ENCODE results near the gene CHKB.
"Not testable (repeated sequence)": the region's sequence is repeated elsewhere in the genome, so short reads cannot be mapped to it uniquely, and the experiment has no call there.

The CHKB gene

DNA sequence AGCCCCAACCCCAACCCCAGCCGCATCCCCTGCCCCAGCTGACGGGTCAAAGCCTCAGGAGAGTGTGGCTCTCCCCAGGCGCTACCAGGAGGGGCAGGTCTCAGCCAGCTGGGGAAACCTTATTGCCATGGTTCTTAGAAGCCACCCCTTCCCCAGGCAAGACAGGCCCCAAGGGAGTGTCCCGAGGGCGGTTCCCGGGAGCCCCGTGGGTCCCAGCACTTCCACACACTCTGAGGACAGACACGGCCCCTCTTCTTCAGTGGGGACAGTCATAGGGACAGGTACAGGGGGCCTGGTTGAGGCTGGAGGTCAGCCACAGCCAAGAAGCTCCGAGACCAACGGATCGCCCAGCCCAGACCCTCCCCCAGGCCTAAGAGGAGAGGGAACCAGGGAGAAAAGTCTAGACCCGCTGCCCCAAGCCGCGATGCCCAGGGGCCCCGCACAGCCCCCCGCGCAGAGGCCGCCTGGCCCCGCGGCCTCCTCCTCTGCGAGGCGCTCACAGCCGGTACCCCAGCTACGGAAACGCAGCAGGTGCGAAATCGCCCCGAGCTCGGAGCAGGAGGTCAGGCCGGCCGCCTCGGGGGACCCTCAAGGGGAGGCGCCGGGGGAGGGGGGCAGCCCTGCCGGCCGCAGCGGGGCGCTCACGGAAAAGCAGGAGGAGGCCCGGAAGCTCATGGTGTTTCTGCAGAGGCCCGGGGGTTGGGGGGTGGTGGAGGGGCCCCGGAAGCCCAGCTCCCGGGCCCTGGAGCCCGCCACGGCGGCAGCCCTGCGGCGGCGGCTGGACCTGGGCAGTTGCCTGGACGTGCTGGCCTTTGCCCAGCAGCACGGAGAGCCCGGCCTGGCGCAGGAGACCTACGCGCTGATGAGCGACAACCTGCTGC, 34.4 kb downstream of the CHKB start:
- DNase-seq (ENCODE audit: low spot score), result no peak

DNA sequence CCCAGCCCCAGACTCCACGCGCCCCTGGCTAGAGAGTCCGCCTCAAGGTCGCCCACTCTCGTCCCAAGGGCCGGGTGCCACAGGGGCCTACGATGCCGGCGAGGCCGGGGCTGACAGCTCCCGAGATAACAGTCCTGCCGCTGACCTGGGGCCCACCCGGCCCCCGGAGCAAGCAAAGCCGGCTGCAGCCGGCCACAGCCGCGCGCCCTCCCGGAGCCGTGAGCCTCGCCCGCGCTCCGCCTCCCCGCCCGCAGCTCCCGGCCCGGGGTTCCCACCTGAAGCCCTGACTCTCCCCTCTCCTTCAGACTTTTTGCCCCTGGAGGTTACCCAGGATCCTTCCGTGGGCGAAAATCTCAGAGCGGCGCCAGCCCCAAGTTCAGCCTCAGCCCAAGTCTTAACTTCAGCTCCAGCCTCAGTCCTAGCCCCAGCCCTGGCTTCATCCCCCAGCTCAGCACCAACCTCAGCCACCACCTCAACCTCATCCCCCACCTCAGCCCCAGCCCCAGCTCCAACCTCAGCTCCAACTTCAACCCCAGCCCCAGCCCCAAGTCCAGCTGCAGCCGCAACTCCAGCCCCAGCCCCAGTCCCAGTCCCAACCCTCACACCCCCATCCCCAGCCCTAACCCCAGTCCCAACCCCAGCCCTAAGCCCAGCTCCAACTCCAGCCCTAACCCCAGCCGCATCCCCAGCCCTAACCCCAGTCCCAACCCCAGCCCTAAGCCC, 35.2 kb downstream of the CHKB start:
- no peak for DNase-seq (ENCODE audit: low spot score)

DNA sequence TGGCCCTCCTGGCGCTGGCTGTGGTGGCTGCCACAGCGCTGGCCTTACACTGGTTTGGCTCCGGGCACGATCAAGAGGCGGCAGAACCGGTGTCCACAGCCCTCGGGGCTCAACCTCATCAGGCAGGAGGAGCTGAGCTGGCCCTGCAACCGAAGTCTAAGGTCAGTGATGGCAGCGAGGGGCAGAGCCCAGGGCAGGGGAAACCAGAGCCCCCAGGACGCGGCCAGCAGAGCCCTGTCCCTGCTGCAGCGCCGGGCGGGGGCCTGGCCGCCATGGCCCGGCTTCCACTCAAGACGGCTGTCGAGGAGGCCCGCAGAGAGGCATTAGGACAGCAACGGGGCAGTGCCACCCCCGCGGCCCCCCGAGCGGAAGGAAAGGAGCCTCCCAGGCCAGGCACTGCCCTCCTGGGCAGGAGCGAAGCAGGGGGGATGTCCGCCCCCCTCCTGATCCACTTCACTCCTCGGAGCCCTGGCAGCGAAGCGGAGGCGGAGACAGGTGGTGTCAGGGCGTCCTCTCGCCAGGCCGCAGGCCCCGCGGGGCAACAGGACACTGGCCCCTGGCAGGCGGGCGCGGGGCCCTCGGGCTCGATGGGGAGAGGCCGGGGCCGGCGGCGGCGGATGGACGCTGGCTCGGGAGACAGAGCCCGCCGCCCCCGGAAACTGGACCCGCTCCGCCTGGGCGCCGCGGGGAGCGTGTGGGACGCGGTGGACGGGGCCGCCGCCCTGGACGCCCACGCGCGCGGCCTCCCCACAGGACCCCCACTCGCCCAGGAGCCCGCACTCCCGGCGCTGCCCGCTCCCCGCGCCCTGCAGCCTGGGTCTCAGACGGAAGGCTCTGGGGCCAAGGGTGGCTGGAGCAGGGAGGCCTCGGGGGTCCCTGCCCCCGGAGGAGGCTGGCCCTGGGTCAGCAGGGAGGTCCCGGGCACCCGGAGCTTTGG, 36.1 kb downstream of the CHKB start:
- no peak for DNase-seq (ENCODE audit: low spot score)

DNA sequence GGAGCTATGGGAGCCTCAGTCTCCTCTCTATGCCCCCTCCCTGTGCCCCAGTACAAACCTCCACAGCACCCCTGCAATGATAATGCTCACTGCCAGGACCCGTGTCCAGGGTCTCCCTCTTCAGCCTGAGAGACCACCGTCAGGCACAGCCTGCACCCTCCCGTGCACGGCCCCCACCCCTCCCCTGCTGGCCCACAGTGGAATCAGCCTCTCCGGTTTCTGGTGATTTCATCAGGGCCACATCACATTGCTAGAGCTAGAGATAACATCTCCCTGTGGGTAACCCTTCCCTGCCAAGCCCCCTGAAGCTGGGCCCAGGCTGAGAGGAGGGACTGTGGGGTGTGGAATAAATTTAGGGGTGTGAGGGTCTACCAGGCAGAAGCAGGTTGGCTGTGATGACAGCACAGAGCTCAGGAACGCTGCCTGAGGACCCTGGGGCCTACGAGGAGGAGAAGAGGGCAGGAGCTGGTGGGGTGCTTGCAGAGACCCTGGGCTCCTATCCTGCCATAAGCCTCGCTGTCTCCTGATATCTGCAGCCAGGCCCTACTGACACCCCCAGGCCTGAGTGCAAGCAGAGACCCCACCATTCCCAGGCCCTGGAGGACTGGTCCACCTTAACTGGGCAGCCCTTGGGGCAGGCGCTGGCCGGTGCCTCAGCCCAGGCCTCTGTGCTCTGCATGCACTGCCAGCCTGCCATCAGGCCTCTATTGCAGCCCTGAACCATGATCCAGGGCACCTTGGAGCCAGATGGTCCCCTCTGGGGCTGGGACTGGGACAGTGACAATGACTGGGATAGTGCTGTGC, 36.9 kb downstream of the CHKB start, which contains the start of gene KLHDC7B:
Gene KLHDC7B, plus strand, starts transcription at position 378 of the 804 bp plus-strand sequence. Its CDS starts 345 bp downstream, at position 723.
- DNase-seq (ENCODE audit: low spot score), result no peak

DNA sequence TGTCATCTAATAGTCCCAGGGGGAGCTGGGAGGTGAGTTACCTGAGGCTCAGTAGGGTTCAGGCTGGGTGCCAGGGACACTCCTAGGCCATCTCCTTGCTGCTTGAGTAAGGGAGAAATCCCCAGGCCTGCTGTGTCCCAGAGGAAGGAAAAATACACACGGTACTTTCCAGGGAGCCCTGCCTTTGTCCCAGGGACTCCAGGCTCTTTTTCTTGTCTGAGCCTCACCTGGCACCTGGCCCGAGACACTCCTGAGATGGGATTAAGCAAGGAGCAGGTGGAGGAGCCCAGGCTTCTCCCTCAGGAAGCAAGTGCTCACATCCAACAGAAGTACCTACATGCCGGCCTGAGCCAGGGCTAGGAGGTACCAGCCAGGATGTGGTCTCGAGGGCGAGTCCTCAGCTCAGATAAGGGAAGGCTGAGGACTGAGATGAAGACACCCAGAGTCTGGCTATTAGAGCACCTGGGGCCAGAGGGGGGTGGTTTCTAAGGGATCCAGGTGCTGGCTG, 37.8 kb downstream of the CHKB start:
- no peak for DNase-seq (ENCODE audit: low spot score)

DNA sequence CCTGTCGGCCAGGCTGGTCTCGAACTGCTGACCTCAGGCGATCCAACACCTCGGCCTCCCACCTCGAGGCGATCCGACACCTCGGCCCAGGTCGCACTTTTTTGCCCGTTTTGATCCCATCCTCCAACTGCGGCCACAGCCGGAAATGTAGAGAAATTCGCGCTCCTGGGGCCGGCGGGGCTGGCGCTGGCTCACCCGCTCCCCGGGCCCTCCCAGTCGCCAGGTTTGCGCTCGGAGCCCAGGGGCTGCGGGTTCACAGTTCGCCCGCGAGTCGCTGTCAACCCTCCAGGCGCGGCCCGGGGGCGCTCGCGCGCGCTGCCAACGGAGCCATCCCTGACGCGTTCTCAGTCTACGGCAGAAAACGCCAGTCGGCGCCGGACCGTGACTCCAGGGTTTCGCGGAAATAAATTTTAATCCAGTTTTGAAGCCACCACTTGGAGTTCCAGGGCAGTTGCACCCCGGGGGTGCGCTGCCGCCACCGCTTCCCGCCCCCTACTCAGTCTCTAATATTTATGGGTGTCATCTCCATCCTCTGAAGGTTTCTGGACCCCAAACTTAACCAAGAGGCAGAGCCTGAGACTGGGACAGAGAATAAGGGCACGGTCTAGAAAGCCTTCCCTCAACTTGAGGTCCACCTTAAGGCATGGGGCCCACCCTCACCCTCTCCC, 38.4 kb downstream of the CHKB start:
- peak; percentile 88 for DNase-seq (ENCODE audit: low spot score)

DNA sequence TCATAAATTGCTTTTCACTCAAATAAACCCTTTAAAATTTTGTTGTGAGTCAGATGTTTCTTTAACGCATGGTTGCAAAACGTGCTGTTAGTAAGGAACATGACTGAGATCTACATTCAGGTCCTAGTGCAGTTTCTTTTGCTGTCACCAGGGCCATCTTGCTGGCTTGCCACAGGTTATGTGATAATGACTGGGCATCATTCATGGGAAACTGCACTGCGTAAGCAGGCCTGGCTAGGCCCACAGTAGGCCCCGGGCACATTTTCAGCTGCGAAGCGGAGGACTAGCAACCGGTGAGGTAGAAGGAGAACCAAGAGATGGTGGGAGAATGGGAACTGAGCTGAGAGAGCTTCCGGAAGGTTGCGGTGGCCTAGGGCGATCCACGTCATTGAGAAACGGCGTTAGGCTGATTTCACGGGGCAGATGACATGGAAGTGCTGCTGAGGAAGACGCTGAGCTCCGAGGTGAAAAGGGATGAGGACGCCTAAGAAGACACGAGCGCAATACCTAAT, 40.2 kb downstream of the CHKB start:
- DNase-seq (ENCODE audit: low spot score), result no peak

DNA sequence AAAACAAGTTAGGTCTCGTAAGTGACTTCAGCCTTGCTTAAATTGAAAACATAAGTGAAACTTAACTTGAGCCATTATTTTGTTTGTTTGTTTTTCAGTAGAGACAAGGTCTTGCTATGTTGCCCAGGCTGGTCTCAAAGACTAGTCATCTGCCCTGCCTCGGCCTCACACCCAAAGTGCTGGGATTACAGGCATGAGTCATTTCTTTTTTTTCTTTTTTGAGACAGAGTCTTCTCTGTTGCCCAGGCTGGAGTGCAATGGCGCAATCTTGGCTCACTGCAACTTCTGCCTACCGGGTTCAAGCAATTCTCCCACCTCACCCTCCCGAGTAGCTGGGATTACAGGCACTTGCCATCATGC, 41.0 kb downstream of the CHKB start:
- not testable (repeated sequence) for DNase-seq (ENCODE audit: low spot score)

DNA sequence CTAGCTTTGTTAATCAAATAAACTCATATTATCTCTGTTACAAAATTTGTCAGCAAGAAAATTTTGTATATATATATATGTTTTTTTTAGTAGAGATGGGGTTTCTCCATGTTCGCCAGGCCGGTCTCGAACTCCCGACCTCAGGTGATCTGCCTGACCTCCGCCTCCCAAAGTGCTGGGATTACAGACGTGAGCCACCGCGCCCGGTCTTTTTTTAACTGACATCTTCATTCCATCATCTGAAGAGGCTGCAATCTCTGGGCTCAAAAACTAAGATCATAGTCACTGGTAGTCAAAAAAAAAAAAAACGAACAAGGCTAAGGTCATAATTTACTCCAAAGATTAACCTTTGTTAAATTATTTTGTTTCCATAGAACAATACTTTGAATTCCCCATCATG, 42.3 kb downstream of the CHKB start:
- no peak for DNase-seq (ENCODE audit: low spot score)

DNA sequence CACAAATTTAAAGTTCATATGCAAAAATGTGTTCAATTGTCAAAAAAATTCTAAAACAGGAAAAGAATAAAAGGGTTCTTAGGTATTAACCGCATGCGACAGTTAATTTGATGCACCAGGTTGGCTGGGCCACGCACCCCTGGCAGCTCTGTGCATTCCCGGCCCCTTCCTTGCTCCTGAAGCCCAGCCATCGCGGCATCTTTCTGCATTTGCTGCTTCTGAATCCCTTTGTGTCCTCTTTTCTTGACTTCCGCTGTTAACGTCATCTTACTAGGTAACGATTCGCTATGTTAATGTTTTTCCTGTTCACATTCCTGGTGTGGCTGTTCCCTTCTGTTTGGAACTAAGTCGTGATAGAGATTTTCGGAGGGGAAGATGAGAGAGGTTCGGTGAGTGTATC, 44.9 kb downstream of the CHKB start:
- DNase-seq (ENCODE audit: low spot score), result no peak

DNA sequence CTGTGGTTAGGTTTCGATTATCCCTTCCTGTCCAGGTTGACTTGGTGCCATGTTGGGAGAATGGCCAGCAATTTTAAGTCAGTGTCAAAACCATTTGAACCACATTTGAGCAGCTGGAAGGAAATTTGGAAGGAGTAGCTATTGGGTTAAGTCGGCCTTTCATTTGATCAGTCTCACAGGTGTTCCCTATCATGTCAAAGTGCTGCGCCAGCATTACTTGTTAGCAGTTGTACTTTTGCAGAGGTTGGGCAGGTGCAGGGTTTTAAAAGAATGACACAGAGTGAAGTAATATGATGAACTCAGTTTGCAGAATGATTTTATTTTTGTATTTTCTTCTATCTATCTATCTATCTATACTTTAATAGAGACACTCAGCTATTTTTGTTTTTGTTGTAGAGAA, 46.4 kb downstream of the CHKB start:
- DNase-seq (ENCODE audit: low spot score), result no peak

DNA sequence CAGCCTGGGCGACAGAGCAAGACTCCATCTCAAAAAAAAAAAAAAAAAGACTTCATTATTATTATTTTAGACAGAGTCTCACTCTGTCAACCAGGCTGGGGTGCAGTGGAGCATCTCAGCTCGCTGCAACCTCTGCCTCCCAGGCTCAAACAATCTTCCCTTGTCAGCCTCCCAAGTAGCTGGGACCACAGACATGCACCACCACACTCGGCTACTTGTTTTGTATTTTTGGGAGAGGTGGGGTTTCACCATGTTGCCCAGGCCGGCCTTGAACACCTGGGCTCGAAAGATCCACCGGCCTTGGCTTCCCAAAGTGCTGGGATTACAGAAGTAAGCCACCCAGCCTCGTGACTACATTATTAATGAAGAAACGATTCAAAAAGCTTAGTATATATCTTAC, 47.5 kb downstream of the CHKB start:
- DNase-seq (ENCODE audit: low spot score), result no peak

DNA sequence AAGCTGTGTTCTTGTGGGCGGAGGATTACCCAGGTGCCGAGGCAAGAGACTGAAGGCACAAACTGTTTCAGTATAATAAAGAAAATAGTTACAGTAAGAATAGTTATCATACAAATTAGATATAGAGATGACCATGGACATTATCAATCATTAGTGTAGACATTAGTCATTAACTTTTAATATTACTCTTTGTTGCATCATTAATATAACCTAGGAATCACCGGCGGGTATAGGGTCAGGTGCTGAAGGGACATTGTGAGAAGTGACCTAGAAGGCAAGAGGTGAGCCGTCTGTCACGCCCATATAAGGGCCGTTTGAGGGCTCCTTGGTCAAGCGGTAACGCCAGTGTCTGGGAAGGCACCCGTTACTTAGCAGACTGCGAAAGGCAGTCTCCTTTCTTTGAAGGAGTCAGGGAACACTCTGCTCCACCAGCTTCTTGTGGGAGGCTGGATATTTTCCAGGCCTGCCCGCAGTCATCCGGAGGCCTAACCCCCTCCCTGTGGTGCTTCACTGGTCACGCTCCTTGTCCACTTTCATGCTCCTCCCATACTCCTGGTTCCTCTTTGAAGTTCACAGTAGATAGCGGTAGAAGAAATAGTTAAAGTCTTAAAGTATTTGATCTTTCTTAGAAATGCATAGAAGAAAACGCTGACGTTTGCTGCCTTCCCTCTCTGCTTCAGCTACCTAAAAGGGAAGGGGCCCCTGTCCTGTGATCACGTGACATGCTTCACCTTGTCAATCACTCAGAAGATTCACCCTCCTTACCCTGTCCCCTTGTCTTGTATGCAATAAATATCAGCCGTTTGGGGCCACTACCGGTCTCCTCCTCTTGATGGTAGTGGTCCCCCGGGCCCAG, 48.6 kb downstream of the CHKB start:
- not testable (repeated sequence) for DNase-seq (ENCODE audit: low spot score)

DNA sequence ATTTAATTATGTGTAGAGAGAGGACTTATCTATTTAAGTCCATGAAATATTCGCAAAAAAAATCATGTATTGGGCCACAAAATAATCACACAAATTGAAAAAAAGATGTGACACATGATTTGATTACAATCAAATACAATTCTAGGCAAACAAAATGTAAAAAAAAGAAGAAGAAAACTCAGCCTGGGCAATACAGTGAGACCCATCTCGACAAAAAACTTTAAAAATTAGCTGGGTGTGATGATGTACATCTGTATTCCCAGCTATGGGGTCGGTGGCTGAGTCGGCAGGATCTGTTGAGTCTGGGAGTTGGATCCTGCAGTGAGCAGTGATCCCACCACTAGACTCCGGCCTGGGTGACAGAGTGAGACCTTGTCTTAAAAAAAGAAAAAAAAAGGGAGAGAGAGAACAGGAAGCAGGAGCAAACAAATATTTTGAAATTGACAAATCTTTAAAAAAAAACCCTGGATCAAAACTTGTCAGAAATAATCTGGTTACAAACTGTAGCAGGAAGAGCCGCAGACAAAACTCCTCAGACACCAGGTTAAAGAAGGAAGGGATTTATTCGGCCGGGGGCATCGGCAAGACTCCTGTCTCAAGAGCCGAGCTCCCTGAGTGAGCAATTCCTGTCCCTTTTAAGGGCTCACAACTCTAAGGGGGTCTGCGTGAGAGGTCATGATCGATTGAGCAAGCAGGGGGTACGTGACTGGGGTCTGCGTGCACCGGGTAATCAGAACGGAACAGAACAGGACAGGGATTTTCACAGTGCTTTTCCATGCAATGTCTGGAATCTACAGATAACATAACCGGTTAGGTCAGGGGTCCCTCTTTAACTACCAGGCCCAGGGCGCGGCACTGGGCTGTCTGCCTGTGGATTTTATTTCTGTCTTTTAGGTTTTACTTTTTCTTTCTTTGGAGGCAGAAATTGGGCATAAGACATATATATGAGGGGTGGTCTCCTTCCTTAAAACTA, 49.5 kb downstream of the CHKB start:
- no peak for DNase-seq (ENCODE audit: low spot score)

DNA sequence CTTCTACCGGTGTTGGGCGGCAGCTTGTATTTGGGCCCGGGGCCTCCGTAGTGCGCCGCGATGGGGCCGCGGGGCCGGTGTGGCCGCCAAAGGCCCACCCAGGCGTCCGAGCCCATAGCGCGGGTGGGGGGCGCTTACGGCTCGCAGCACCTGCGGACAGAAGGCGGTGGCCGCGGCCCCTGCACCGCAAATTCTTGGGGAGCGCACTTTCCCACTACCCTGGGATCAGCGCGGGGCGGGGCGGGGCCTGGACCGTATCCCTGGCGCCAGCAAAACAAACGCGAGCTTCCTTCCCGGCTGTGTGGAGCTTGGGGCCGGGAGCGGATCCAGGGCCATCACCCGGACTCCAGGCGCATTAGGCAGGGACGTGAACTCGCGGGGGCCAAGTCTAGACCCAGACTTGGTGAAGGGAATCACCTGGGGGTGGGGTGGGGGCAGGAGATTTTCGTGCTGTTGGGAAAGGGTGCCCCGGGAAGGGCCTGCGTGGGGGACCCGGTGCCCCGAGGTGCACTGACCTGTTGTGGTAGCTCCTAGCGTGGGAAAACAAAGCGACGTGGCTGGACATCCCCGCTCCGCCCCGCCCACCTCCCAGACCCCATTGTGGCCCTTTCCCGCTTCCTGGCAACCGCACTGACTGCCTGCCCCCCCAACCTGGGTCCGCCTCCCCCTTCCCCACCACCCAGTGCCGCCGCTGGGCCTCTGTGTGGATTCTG, 50.5 kb downstream of the CHKB start:
- peak; percentile 88 for DNase-seq (ENCODE audit: low spot score)

DNA sequence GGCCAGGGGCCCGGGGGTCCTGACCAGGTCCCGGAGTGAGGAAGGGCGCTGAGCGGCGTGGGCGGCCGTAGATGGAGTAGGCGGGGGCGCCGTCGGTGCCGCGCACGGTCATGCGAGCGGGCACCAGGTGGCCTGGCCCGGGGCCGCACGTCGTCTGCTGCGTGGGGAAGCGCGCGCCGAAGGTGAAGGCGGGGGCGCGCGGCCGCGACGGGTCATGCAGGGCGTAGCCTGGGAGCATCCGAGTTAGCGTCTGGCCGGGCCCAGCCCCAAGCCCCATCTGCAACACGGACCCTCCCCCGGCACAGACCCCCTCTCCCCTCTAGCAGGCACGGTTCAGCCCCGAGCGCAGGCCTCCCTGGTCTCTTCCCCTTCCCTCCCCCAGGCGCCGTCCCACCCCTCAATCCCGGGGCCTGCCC, 51.1 kb downstream of the CHKB start:
- no peak for DNase-seq (ENCODE audit: low spot score)

DNA sequence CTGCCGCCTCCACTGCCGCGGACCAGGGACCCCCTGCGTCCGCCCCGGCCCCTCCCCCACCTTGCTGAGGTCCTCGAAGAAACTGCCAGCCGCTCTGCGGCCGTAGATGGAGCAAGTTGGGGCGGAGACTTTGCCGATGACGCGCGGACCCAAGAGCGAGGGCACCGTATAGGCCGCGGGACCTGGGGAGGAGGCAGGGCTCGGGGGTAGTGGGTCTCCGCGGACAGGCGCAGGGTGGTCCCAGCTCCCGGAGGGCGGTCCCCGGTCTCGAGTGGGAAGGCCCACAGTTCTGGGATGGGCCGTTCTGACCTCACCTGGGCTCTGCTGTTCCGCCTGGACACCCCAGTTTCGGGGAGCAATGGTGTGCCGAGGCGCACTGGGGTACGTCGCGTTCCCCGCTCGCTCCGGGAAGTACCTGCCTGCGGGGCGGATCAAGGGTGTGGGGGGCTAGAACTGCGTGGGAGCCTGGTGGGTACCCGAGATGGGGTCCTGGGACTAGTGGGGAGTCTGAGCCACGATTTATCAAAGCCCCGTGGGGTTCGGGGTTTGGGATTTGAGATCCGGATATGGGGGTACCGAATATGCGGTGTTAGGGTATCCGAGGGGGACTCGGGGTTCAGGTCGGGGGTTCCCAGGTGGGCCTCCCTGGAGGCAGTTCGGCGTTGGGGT, 51.6 kb downstream of the CHKB start:
- peak; percentile 77 for DNase-seq (ENCODE audit: low spot score)
